ENCODE results near the gene CHURC1. TPM values are rescaled to one million over a fixed set of nuclear protein-coding genes. Genes with fewer than 3 reads are reported as not detected.

CHURC1 gene
- total RNA-seq, 1 experiment from 2014 or later: 52.6 TPM

GRCh38 chr14:64958201-64958600 lies 43.9 kb downstream of the CHURC1 start:
- no peaks in the 10 kb centered on the region for H3K27me3 Mint-ChIP-seq (ENCODE audit: insufficient read depth, unreplicated experiment)
- H3K36me3 Mint-ChIP-seq (ENCODE audit: insufficient read depth, unreplicated experiment): peaks cover 24% of the 10 kb centered on the region
- Histone ChIP-seq H3K4me3 (ENCODE audit: low read depth, low read length) (no peak overlapping the region), H3K4me1 (no peaks in the 10 kb centered on the region), H3K27me3 (replicated peaks; ENCODE audit: control insufficient read depth, insufficient read depth, low read length) (no peaks in the 10 kb centered on the region), H3K9me3 (no peaks in the 10 kb centered on the region), H3K36me3 (ENCODE audit: control insufficient read depth, insufficient read depth, low read length) (no peaks in the 10 kb centered on the region)
- no peak overlapping the region for H3K27ac Mint-ChIP-seq (ENCODE audit: unreplicated experiment)
- no peak for TF ChIP-seq CTCF (IDR thresholded peaks at IDR 0.05; ENCODE audit: insufficient read depth in 1 of 2, low read depth in 1 of 2, low read length in 1 of 2, severe bottlenecking in 1 of 2, unreplicated experiment in 1 of 2)
- intact Hi-C loops (cut with micrococcal nuclease; ENCODE audit: unreplicated experiment): no loop called here
- no peak for DNase-seq
- no peak overlapping the region for H3K4me3 Mint-ChIP-seq (ENCODE audit: unreplicated experiment)
- ChIA-PET CTCF (no interaction called here), POLR2A (interaction anchor here (0.6 kb wide), 1 partner anchor 113 kb away, joined by 3 read pairs; no protein-coding TSS in a partner anchor)
- BruUV-seq (replicated peaks): no TSS peak
- peaks cover 6% of the 10 kb centered on the region for H3K4me1 Mint-ChIP-seq (ENCODE audit: low read depth, unreplicated experiment)
- H3K9me3 Mint-ChIP-seq (ENCODE audit: unreplicated experiment): no peaks in the 10 kb centered on the region

- Mint-ChIP-seq H3K36me3 (ENCODE audit: insufficient read depth, unreplicated experiment) (peaks cover 29% of the 10 kb centered on the region), H3K9me3 (ENCODE audit: unreplicated experiment) (no peaks in the 10 kb centered on the region), H3K27ac (ENCODE audit: unreplicated experiment) (no peak overlapping the region), H3K4me3 (ENCODE audit: unreplicated experiment) (no peak overlapping the region), H3K4me1 (ENCODE audit: low read depth, unreplicated experiment) (peaks cover 6% of the 10 kb centered on the region), H3K27me3 (ENCODE audit: insufficient read depth, unreplicated experiment) (no peaks in the 10 kb centered on the region)
- no peaks in the 10 kb centered on the region for H3K27me3 ChIP-seq (replicated peaks; ENCODE audit: control insufficient read depth, insufficient read depth, low read length)
- no TSS peak for BruUV-seq (replicated peaks)
- intact Hi-C loops (cut with micrococcal nuclease; ENCODE audit: unreplicated experiment): no loop called here
- no peak for TF ChIP-seq CTCF (IDR thresholded peaks at IDR 0.05; ENCODE audit: insufficient read depth in 1 of 2, low read depth in 1 of 2, low read length in 1 of 2, severe bottlenecking in 1 of 2, unreplicated experiment in 1 of 2)
- no peaks in the 10 kb centered on the region for H3K36me3 ChIP-seq (ENCODE audit: control insufficient read depth, insufficient read depth, low read length)
- H3K4me1 ChIP-seq: no peaks in the 10 kb centered on the region
- no peak for DNase-seq
- no peaks in the 10 kb centered on the region for H3K9me3 ChIP-seq
- POLR2A ChIA-PET: no interaction called here
- H3K4me3 ChIP-seq (ENCODE audit: low read depth, low read length): no peak overlapping the region
- CTCF ChIA-PET: no interaction called here
These were observed 44.5 kb downstream of the CHURC1 start for GRCh38 chr14:64958743-64959142.

GRCh38 chr14:64960762-64961276 lies 46.6 kb downstream of the CHURC1 start:
- CTCF ChIA-PET: no interaction called here
- peaks cover 6% of the 10 kb centered on the region for H3K4me1 Mint-ChIP-seq (ENCODE audit: low read depth, unreplicated experiment)
- H3K27me3 Mint-ChIP-seq (ENCODE audit: insufficient read depth, unreplicated experiment): no peaks in the 10 kb centered on the region
- no peaks in the 10 kb centered on the region for H3K9me3 Mint-ChIP-seq (ENCODE audit: unreplicated experiment)
- POLR2A ChIA-PET: no interaction called here
- BruUV-seq (replicated peaks): no TSS peak
- H3K4me1 ChIP-seq: no peaks in the 10 kb centered on the region
- no peak overlapping the region for H3K4me3 Mint-ChIP-seq (ENCODE audit: unreplicated experiment)
- no peaks in the 10 kb centered on the region for H3K27me3 ChIP-seq (replicated peaks; ENCODE audit: control insufficient read depth, insufficient read depth, low read length)
- TF ChIP-seq CTCF (IDR thresholded peaks at IDR 0.05; ENCODE audit: insufficient read depth in 1 of 2, low read depth in 1 of 2, low read length in 1 of 2, severe bottlenecking in 1 of 2, unreplicated experiment in 1 of 2): no peak
- peaks cover 24% of the 10 kb centered on the region for H3K36me3 Mint-ChIP-seq (ENCODE audit: insufficient read depth, unreplicated experiment)
- no peaks in the 10 kb centered on the region for H3K9me3 ChIP-seq
- intact Hi-C loops (cut with micrococcal nuclease; ENCODE audit: unreplicated experiment): no loop called here
- H3K27ac Mint-ChIP-seq (ENCODE audit: unreplicated experiment): no peak overlapping the region
- H3K36me3 ChIP-seq (ENCODE audit: control insufficient read depth, insufficient read depth, low read length): no peaks in the 10 kb centered on the region
- DNase-seq: peak in 1 of 2 experiments; percentile 29
- H3K4me3 ChIP-seq (ENCODE audit: low read depth, low read length): no peak overlapping the region
